Brain microvascular endothelial cell (primary cell): ENCODE data around the gene PRG3.
A peak's percentile ranks its signal among the peaks of the same experiment; 100 is the strongest.

Source experiments
- DNase-seq: peaks from one replicate; pipeline ENCODE4 v3.0.0-alpha.2; 2020
- H3K27ac ChIP-seq: fragments of 250-450 bp; sonication (Bioruptor Pico); 2 replicates; pipeline ENCODE4 v1.5.1; 2020; ENCODE audit warnings: mild to moderate bottlenecking, moderate library complexity
- H3K27me3 ChIP-seq: fragments of 250-450 bp; sonication (Bioruptor Pico); replicated peaks from 2 replicates; pipeline ENCODE4 v1.5.1; 2020; ENCODE audit warnings: mild to moderate bottlenecking
- H3K36me3 ChIP-seq: fragments of 250-450 bp; sonication (Bioruptor Pico); replicated peaks from 2 replicates; pipeline ENCODE4 v1.5.1; 2020; ENCODE audit warnings: mild to moderate bottlenecking
- H3K4me3 ChIP-seq: 2 replicates; pipeline ENCODE4 v1.5.1; 2011; ENCODE audit warnings: low read depth, mild to moderate bottlenecking, control low read depth, low read length, moderate library complexity
- CTCF ChIP-seq: IDR thresholded peaks from 2 replicates; pipeline ENCODE4 v1.5.1; 2011; ENCODE audit warnings: low read depth, mild to moderate bottlenecking, moderate library complexity, low read length, control low read depth, inconsistent platforms; ENCODE audit errors: missing control alignments
- in situ Hi-C: cut with HindIII; loops from 2 replicates; pipeline ENCODE4 v1.10.0; 2017; ENCODE audit warnings: low sequenced_read_pairs, low pct_ligation_motif_present

PRG3 gene

DNA sequence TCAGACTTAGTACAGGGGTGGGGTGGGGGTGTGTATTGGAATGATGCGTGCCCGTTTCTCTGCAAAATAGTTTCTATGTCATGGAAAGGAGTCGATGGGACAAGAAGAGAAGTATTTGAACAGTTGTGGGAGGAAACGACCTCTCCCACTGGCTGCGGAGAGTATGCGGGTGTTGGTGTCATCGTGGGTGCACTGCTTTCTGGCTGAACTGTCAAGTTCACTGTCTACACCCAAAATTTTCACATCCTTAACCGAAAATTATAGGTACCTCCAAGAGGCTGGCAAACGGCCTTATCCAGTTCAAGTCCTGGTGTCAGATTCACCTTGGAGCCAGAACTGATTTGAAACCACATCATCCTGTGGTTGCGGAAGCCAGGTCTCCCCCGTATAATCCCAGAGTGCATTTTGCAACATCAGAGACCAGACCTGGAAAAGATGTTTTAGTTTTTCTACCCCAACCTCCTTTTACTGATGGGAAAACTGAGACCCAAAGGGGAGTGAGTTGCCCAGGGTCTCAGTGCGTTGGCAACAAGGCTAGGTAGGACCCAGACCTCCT is 44.8 kb downstream of the PRG3 start:
- peaks cover 20% of the 10 kb centered on the region for H3K36me3 ChIP-seq
- no peak for TF ChIP-seq CTCF
- in situ Hi-C loops = no loop called here
- peak overlapping the region; percentile 54 for H3K27ac ChIP-seq
- no peak for DNase-seq
- H3K27me3 ChIP-seq = peaks cover 3% of the 10 kb centered on the region
- peak overlapping the region; percentile 80 for H3K4me3 ChIP-seq

- peaks cover 26% of the 10 kb centered on the region for H3K36me3 ChIP-seq
- H3K27me3 ChIP-seq = peaks cover 3% of the 10 kb centered on the region
- H3K4me3 ChIP-seq = peak within 1 kb of the TSS; percentile 80
- no peak for TF ChIP-seq CTCF
- DNase-seq = peak; percentile 82
- peak within 1 kb of the TSS; percentile 71 for H3K27ac ChIP-seq
- in situ Hi-C loops = no loop called here
Observed at GRCh38 chr11:57335343-57336110, 45.4 kb downstream of the PRG3 start, which contains the start of gene SSRP1. Gene SSRP1 (minus strand): TSS chr11:57335892. CDS start chr11:57335121, 771 bp downstream.

DNA sequence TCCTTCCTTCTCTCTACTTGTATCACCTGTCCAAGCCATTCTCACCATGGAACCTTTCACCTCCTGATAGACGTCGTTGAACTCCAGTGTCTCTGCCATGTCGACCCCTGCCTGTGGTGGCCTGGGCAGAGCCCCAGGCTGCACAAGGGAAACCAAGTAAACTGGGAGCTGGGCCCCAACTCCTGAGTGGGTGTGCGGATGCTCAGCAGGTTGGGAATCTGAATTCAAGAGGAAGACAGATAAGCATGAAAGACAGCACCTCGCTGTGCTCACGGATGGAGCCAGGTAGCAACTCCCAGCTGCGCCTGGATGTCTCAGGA is 46.0 kb downstream of the PRG3 start:
- Histone ChIP-seq H3K4me3 (peak overlapping the region; percentile 80), H3K27ac (peak overlapping the region; percentile 71), H3K27me3 (peaks cover under 1% of the 10 kb centered on the region), H3K36me3 (peaks cover 32% of the 10 kb centered on the region)
- no peak for DNase-seq
- in situ Hi-C loops = no loop called here
- no peak for TF ChIP-seq CTCF

DNA sequence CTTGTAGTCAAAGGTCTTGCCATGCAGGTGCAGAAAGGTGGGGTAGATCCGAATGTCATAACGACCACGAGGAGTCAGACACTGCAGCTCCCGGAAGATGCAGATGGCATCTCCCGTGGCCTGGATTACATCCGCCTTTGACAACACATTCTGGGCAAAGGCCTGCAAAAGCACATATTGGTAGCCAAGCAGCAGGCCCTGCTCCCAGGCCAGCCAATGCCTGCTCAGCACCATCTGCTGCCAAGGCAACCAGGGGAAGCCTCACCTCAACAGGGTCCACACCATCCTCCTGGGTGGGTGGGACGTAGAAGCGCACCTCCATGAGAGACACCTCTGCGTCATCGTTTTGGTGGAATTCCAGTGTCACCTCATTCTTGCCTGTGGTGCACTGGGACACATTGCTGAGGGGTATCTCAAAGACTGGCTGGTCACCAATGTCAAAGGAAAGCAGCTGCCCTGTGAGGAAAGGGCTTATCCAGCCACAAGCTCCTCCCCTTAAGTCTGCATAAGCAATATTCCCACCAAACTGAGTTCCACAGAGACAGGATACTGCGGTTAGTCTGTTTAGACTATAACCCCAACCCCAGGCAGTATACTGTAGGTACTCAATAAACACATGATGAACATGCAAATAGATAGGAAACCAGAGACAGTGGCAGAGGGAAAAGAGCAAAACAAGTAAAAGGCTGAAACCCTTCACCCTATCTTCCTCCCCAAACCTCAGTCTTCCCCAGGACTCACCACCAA is 48.1 kb downstream of the PRG3 start:
- no peak for DNase-seq
- Histone ChIP-seq H3K4me3 (no peak overlapping the region), H3K36me3 (peaks cover 49% of the 10 kb centered on the region), H3K27me3 (no peaks in the 10 kb centered on the region), H3K27ac (no peak overlapping the region)
- in situ Hi-C loops = no loop called here
- TF ChIP-seq CTCF = no peak

GRCh38 chr11:57331720-57332119 is 49.2 kb downstream of the PRG3 start:
- in situ Hi-C loops = no loop called here
- Histone ChIP-seq H3K27me3 (no peaks in the 10 kb centered on the region), H3K4me3 (no peak overlapping the region), H3K27ac (no peak overlapping the region), H3K36me3 (peaks cover 59% of the 10 kb centered on the region)
- TF ChIP-seq CTCF = no peak
- no peak for DNase-seq
